ENCODE results near the gene FRMD3.

- no peak for TF ChIP-seq POLR2AphosphoS5 (IDR thresholded peaks at IDR 0.05)
- TF ChIP-seq, protein P1, sequence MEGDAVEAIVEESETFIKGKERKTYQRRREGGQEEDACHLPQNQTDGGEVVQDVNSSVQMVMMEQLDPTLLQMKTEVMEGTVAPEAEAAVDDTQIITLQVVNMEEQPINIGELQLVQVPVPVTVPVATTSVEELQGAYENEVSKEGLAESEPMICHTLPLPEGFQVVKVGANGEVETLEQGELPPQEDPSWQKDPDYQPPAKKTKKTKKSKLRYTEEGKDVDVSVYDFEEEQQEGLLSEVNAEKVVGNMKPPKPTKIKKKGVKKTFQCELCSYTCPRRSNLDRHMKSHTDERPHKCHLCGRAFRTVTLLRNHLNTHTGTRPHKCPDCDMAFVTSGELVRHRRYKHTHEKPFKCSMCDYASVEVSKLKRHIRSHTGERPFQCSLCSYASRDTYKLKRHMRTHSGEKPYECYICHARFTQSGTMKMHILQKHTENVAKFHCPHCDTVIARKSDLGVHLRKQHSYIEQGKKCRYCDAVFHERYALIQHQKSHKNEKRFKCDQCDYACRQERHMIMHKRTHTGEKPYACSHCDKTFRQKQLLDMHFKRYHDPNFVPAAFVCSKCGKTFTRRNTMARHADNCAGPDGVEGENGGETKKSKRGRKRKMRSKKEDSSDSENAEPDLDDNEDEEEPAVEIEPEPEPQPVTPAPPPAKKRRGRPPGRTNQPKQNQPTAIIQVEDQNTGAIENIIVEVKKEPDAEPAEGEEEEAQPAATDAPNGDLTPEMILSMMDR (IDR thresholded peaks at IDR 0.05) = no peak
- no peak for TF ChIP-seq POLR2A (IDR thresholded peaks at IDR 0.05)
Measured at GRCh38 chr9:83274787-83275186, 263.4 kb downstream of the FRMD3 start.
